Neural progenitor cell (in vitro differentiated cells): ENCODE data around the gene NLRC3. TPM values are rescaled to one million over a fixed set of nuclear protein-coding genes. Genes with fewer than 3 reads are reported as not detected.
A peak's percentile ranks its signal among the peaks of the same experiment; 100 is the strongest.

Experiments
- DNase-seq: peaks from one replicate; pipeline ENCODE4 v3.0.0-alpha.2; 2016; ENCODE audit warnings: low spot score
- H2AFZ ChIP-seq: fragments of 200-600 bp; sonication (generic); replicated peaks from 2 replicates; pipeline ENCODE4 v1.6.1; 2016; ENCODE audit warnings: antibody characterized with exemption
- H3F3A ChIP-seq: fragments of 200-600 bp; sonication (generic); 2 replicates; pipeline ENCODE4 v1.6.1; 2016; ENCODE audit warnings: antibody characterized with exemption, low read depth
- H3K27ac ChIP-seq: fragments of 200-600 bp; sonication (generic); 2 replicates; pipeline ENCODE4 v1.5.1; 2016; ENCODE audit warnings: mild to moderate bottlenecking
- H3K27me3 ChIP-seq: fragments of 200-600 bp; sonication (generic); 2 replicates; pipeline ENCODE4 v1.6.1; 2016; ENCODE audit warnings: mild to moderate bottlenecking, moderate library complexity
- H3K36me3 ChIP-seq: fragments of 200-600 bp; sonication (generic); 2 replicates; pipeline ENCODE4 v1.5.1; 2016
- H3K4me1 ChIP-seq: fragments of 200-600 bp; sonication (generic); 2 replicates; pipeline ENCODE4 v1.6.1; 2016; ENCODE audit warnings: mixed run types
- H3K4me2 ChIP-seq: fragments of 200-600 bp; sonication (generic); 2 replicates; pipeline ENCODE4 v1.6.1; 2016
- H3K4me3 ChIP-seq: fragments of 200-600 bp; sonication (generic); 2 replicates; pipeline ENCODE4 v1.5.1; 2016
- H3K79me2 ChIP-seq: fragments of 200-600 bp; sonication (generic); 2 replicates; pipeline ENCODE4 v1.6.1; 2016; ENCODE audit warnings: low read depth
- H3K9ac ChIP-seq: fragments of 200-600 bp; sonication (generic); 2 replicates; pipeline ENCODE4 v1.6.1; 2016
- H3K9me3 ChIP-seq: fragments of 200-600 bp; sonication (generic); 2 replicates; pipeline ENCODE4 v1.5.1; 2016; ENCODE audit warnings: low read depth
- H4K20me1 ChIP-seq: fragments of 200-600 bp; sonication (generic); 2 replicates; pipeline ENCODE4 v1.6.1; 2016; ENCODE audit warnings: low read depth
- H3K27ac Mint-ChIP-seq: 3 replicates; pipeline ENCODE4 v1.8.0; 2021; ENCODE audit warnings: mixed read lengths
- H3K27me3 Mint-ChIP-seq: 2 replicates; pipeline ENCODE4 v1.8.0; 2022; ENCODE audit warnings: low read depth, mild to moderate bottlenecking, inconsistent platforms, moderate library complexity, mixed read lengths; ENCODE audit not compliant: insufficient read depth
- H3K36me3 Mint-ChIP-seq: 3 replicates; pipeline ENCODE4 v1.8.0; 2021; ENCODE audit warnings: mixed read lengths
- H3K4me1 Mint-ChIP-seq: 3 replicates; pipeline ENCODE4 v1.8.0; 2021; ENCODE audit warnings: mixed read lengths
- H3K4me3 Mint-ChIP-seq: 3 replicates; pipeline ENCODE4 v1.8.0; 2021; ENCODE audit warnings: mild to moderate bottlenecking, moderate library complexity, mixed read lengths
- H3K9me3 Mint-ChIP-seq: 3 replicates; pipeline ENCODE4 v1.8.0; 2020; ENCODE audit warnings: mixed read lengths
- EZH2 ChIP-seq: fragments of 200-600 bp; sonication (generic); IDR thresholded peaks from 2 replicates; pipeline ENCODE4 v1.6.1; 2017; ENCODE audit warnings: antibody characterized with exemption, mild to moderate bottlenecking, moderate library complexity
- EZH2phosphoT487 ChIP-seq: fragments of 200-600 bp; sonication (generic); IDR thresholded peaks from 2 replicates; pipeline ENCODE4 v1.6.1; 2017; ENCODE audit warnings: antibody characterized with exemption
- total RNA-seq: library from RNA; depleted of rRNA; stranded (reverse); fragments of >200 nt; gene quantifications from 2 replicates; pipeline ENCODE4 v1.2.3, GENCODE V29; 2015; ENCODE audit warnings: low replicate concordance
- TF ChIP-seq, protein P1 (sequence below): fragments of 200-600 bp; sonication (generic); IDR thresholded peaks from 2 replicates; pipeline ENCODE4 v1.5.1; 2017; ENCODE audit warnings: antibody characterized with exemption, mild to moderate bottlenecking

Gene NLRC3
- total RNA-seq, 1 donor from 2014 or later: not detected

DNA sequence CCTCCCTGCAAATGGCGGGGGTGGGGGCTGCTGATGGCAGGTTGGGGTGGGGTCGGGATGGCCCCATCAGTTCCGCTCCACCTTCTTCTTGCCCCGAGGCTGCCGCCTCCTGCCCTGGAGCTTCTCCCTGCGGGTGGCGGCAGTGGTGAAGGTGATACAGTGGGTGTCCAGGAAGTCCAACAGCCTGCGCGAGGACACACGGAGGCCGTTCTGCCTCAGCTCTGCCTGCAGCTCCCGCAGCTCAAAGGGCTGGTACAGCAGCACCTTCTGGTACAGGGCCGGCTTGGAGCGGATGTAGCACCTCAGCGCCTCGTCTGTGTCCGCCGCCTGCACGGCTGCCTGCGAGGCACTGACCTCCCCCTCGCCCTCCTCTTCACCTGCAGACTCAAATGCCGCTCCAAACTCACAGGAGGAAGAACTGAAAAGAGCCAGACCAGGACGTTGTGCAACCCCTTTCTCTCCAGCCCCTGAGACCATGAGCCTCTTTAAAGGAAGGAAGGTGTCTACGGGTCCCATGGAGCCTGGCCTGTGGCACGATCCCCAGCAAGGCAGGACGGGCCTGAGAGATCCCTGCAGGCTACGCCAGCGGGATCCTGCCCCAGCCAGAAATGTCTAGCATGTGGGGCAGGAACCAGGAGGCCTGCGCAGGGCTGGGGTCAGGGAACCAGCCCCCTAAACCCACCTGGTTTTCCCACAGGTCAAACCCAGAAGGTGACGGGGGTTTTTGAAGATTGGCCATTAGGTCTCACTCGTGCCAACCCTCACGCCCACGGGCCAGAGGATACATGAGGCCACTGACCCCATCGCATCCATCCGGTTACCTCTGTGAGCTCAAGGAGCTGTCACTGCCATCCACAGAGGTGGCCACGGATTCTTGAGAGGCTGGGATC is 5.3 kb upstream of the NLRC3 start:
- H3K36me3 ChIP-seq: no peaks in the 10 kb centered on the region
- no peaks in the 10 kb centered on the region for H3K9me3 Mint-ChIP-seq

GRCh38 chr16:3581392-3581791 is 4.2 kb upstream of the NLRC3 start:
- no peaks in the 10 kb centered on the region for H3K9me3 ChIP-seq
- H3K27me3 ChIP-seq: no peaks in the 10 kb centered on the region
- no peaks in the 10 kb centered on the region for H3K27me3 Mint-ChIP-seq
- H3K4me1 Mint-ChIP-seq: peaks cover 20% of the 10 kb centered on the region
- no peak overlapping the region for H3K9ac ChIP-seq
- no peaks in the 10 kb centered on the region for H3K79me2 ChIP-seq
- H3F3A ChIP-seq: no peaks in the 10 kb centered on the region
- H3K36me3 Mint-ChIP-seq: peaks cover 6% of the 10 kb centered on the region
- H3K36me3 ChIP-seq: no peaks in the 10 kb centered on the region
- H3K4me2 ChIP-seq: no peak overlapping the region
- no peak overlapping the region for H3K4me3 Mint-ChIP-seq
- no peak for DNase-seq
- no peak overlapping the region for H2AFZ ChIP-seq
- H3K4me1 ChIP-seq: no peaks in the 10 kb centered on the region
- no peak overlapping the region for H3K4me3 ChIP-seq
- no peak for TF ChIP-seq EZH2phosphoT487
- TF ChIP-seq, protein P1, sequence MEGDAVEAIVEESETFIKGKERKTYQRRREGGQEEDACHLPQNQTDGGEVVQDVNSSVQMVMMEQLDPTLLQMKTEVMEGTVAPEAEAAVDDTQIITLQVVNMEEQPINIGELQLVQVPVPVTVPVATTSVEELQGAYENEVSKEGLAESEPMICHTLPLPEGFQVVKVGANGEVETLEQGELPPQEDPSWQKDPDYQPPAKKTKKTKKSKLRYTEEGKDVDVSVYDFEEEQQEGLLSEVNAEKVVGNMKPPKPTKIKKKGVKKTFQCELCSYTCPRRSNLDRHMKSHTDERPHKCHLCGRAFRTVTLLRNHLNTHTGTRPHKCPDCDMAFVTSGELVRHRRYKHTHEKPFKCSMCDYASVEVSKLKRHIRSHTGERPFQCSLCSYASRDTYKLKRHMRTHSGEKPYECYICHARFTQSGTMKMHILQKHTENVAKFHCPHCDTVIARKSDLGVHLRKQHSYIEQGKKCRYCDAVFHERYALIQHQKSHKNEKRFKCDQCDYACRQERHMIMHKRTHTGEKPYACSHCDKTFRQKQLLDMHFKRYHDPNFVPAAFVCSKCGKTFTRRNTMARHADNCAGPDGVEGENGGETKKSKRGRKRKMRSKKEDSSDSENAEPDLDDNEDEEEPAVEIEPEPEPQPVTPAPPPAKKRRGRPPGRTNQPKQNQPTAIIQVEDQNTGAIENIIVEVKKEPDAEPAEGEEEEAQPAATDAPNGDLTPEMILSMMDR: no peak
- TF ChIP-seq EZH2: no peak
- H3K9me3 Mint-ChIP-seq: no peaks in the 10 kb centered on the region
- no peaks in the 10 kb centered on the region for H4K20me1 ChIP-seq
- peak overlapping the region; percentile 79 for H3K27ac Mint-ChIP-seq
- H3K27ac ChIP-seq: no peak overlapping the region

More for the DNA sequence above, 5.3 kb upstream of the NLRC3 start:
- Histone ChIP-seq H3K9me3 (no peaks in the 10 kb centered on the region), H3F3A (no peaks in the 10 kb centered on the region), H3K27me3 (no peaks in the 10 kb centered on the region), H3K4me2 (no peak overlapping the region), H3K4me3 (no peak overlapping the region), H4K20me1 (no peaks in the 10 kb centered on the region), H3K79me2 (no peaks in the 10 kb centered on the region), H3K9ac (no peak overlapping the region), H3K4me1 (no peaks in the 10 kb centered on the region), H2AFZ (no peak overlapping the region), H3K27ac (no peak overlapping the region)
- Mint-ChIP-seq H3K27ac (no peak overlapping the region), H3K36me3 (peaks cover 6% of the 10 kb centered on the region), H3K27me3 (no peaks in the 10 kb centered on the region), H3K4me1 (peaks cover 20% of the 10 kb centered on the region), H3K4me3 (no peak overlapping the region)
- no peak for DNase-seq
- TF ChIP-seq EZH2phosphoT487 (no peak), EZH2 (no peak)
- TF ChIP-seq, protein P1: no peak

DNA sequence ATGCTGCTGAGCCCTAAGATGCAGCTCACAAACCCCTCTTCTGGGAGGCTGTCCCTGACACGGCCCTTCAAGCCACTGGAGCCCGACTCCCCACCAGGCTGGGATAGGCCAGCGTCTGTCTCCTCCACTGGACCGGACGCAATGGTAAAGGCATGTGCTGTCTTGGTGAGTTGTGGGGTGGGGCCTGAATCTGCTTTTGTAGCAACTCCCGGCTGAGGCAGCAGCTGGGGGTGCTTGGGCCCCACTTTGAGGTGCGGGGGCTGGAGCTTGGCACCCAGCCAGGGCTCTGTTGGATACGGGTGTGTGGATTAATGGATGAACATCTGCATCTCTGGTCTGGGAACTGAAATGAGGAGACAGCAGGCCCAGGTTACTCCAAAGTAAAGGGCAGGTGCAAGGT is 3.5 kb upstream of the NLRC3 start:
- Histone ChIP-seq H3K79me2 (no peaks in the 10 kb centered on the region), H3K9me3 (no peaks in the 10 kb centered on the region), H3K36me3 (no peaks in the 10 kb centered on the region), H4K20me1 (no peaks in the 10 kb centered on the region), H3K27ac (no peak overlapping the region), H3K27me3 (no peaks in the 10 kb centered on the region), H2AFZ (no peak overlapping the region), H3F3A (no peaks in the 10 kb centered on the region), H3K4me2 (no peak overlapping the region), H3K4me1 (no peaks in the 10 kb centered on the region), H3K4me3 (no peak overlapping the region), H3K9ac (peak overlapping the region; percentile 9)
- peaks cover 20% of the 10 kb centered on the region for H3K4me1 Mint-ChIP-seq
- H3K27ac Mint-ChIP-seq: peak overlapping the region; percentile 79
- DNase-seq: peak; percentile 27
- no peak overlapping the region for H3K4me3 Mint-ChIP-seq
- H3K9me3 Mint-ChIP-seq: no peaks in the 10 kb centered on the region
- peaks cover 2% of the 10 kb centered on the region for H3K36me3 Mint-ChIP-seq
- TF ChIP-seq EZH2phosphoT487 (no peak), EZH2 (no peak)
- TF ChIP-seq, protein P1: no peak
- H3K27me3 Mint-ChIP-seq: no peaks in the 10 kb centered on the region
